ENCODE data around the gene MRPL33. TPM values are rescaled to one million over a fixed set of nuclear protein-coding genes. Genes with fewer than 3 reads are reported as not detected.

Gene MRPL33
- total RNA-seq (2022; extraction: Qiagen RNA extraction; ENCODE audit: low read depth) = 321 to 537 TPM (median 349 TPM) in 5 replicates

DNA sequence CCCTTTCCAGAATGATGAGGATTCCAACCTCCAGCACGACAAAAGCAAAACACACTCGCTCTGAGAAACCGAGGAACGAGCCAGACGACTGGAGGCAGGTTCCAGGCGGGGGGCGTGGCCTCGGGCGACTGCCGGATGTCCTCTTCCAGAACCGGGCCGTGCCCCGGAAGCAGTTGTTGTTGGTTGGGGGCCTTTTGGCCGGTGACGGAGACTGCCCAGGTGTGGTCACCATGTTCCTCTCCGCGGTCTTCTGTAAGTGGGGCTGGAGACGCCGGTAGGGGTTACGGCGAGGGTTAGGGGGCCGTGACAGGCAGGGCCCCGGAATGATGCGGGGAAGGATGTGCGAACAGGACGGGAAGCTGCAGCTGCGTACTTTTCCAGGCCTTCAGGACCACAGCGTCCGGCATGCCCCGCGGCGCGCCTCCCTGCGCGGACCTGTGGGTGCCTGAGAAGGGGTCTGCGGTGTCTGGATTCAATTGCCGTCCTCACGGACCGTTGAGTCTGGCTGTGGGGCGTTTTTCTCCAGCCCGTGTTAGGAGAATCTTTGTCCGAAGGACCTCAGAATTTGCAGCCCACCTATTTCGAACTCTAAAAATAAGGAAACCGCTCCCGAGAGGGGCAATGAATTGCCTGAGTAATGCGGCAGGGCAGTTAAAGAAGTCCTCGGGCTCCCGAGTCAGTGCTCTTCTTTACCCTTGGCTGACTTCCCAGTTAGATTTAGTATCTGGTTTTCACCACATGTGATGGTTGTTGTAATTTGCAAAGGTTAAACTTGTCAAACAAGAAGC lies at the start of gene MRPL33:
MRPL33 (plus strand) TSS at position 172 of the 788 bp plus-strand sequence; CDS start at position 231, 59 bp downstream.

Other genes with a start within 250 kb of the MRPL33 start
- gene ZNF512, start 188.7 kb upstream of the MRPL33 start, total RNA-seq (2022; extraction: Qiagen RNA extraction; ENCODE audit: low read depth) = 12.2 to 21.3 TPM (median 17.9 TPM) in 5 replicates
- gene CCDC121, start 142.7 kb upstream of the MRPL33 start, total RNA-seq (2022; extraction: Qiagen RNA extraction; ENCODE audit: low read depth) = 2.5 to 4.7 TPM (median 4.2 TPM) in 5 replicates
- gene GPN1, start 142.7 kb upstream of the MRPL33 start, total RNA-seq (2022; extraction: Qiagen RNA extraction; ENCODE audit: low read depth) = 57.4 to 64.0 TPM (median 60.0 TPM) in 5 replicates
- gene SUPT7L, start 108.1 kb upstream of the MRPL33 start, total RNA-seq (2022; extraction: Qiagen RNA extraction; ENCODE audit: low read depth) = 28.2 to 33.4 TPM (median 33.1 TPM) in 5 replicates
- 27.5 to 33.2 TPM (median 31.0 TPM) in 5 replicates for gene SLC4A1AP, start 107.8 kb upstream of the MRPL33 start, total RNA-seq (2022; extraction: Qiagen RNA extraction; ENCODE audit: low read depth)
- gene RBKS, start 118.7 kb downstream of the MRPL33 start, total RNA-seq (2022; extraction: Qiagen RNA extraction; ENCODE audit: low read depth) = 5.9 to 8.9 TPM (median 8.1 TPM) in 5 replicates
- 46.3 to 56.2 TPM (median 48.2 TPM) in 5 replicates for gene BABAM2, start 119.0 kb downstream of the MRPL33 start, total RNA-seq (2022; extraction: Qiagen RNA extraction; ENCODE audit: low read depth)

Measured in A549 treated with GW870086 at 1 μM for 4 hours (cell line).